Measurements from ENCODE around the gene USP30. TPM values are rescaled to one million over a fixed set of nuclear protein-coding genes. Genes with fewer than 3 reads are reported as not detected.
A peak's percentile ranks its signal among the peaks of the same experiment; 100 is the strongest.
"Not testable (repeated sequence)": the region's sequence is repeated elsewhere in the genome, so short reads cannot be mapped to it uniquely, and the experiment has no call there.

USP30 gene
- total and polyA plus RNA-seq, 4 donors: 6.5 to 17.9 (median 8.0) TPM

GRCh38 chr12:109053382-109054123 lies 1.2 kb downstream of the USP30 start:
- H3K4me1 ChIP-seq (ENCODE audit: control insufficient read depth in 5 of 5, insufficient read depth in 5 of 5, low read length in 5 of 5): peaks cover 0 to 11% (median 7%) of the 10 kb centered on the region in 5 donors
- DNase-seq (peak in 1 of 3 donors; percentile 2), ATAC-seq (ENCODE audit: insufficient read depth, low FRiP score) (no peak)
- peak overlapping the region; percentile 71 to 88 for H3K9ac ChIP-seq (ENCODE audit: insufficient read depth in 1 of 2, low read length in 2 of 2)
- peak overlapping the region; percentile 91 to 92 for H3K27ac ChIP-seq (ENCODE audit: low read depth in 1 of 2, low read length in 1 of 2)
- no peak for TF ChIP-seq CTCF (IDR thresholded peaks at IDR 0.05; ENCODE audit: control extremely low read depth, extremely low read depth)
- peaks cover 0 to 10% (median 3%) of the 10 kb centered on the region in 4 donors for H3K36me3 ChIP-seq (ENCODE audit: control insufficient read depth in 4 of 4, insufficient read depth in 4 of 4, low read length in 4 of 4)
- H3K27me3 ChIP-seq (ENCODE audit: control insufficient read depth in 3 of 3, insufficient read depth in 3 of 3, low read length in 2 of 3): no peaks in the 10 kb centered on the region
- 15% methylated on average over 9 of the region's 9 CpGs for WGBS, 2 donors
- H3K4me3 ChIP-seq: peak overlapping the region; percentile 86
- H3K9me3 ChIP-seq (ENCODE audit: control insufficient read depth in 4 of 4, insufficient read depth in 3 of 4, low read length in 3 of 4): no peaks in the 10 kb centered on the region

GRCh38 chr12:109054124-109054513 lies 1.7 kb downstream of the USP30 start:
- H3K27ac ChIP-seq (ENCODE audit: low read depth in 1 of 2, low read length in 1 of 2); H3K9me3 ChIP-seq (ENCODE audit: control insufficient read depth in 4 of 4, insufficient read depth in 3 of 4, low read length in 3 of 4); H3K27me3 ChIP-seq (ENCODE audit: control insufficient read depth in 3 of 3, insufficient read depth in 3 of 3, low read length in 2 of 3); H3K4me3 ChIP-seq; DNase-seq; ATAC-seq (ENCODE audit: insufficient read depth, low FRiP score): not testable (repeated sequence)
- Histone ChIP-seq H3K9ac (ENCODE audit: insufficient read depth in 1 of 2, low read length in 2 of 2) (peak overlapping the region in 1 of 2 donors; percentile 71), H3K36me3 (ENCODE audit: control insufficient read depth in 4 of 4, insufficient read depth in 4 of 4, low read length in 4 of 4) (peaks cover 0 to 13% (median 5%) of the 10 kb centered on the region in 4 donors), H3K4me1 (ENCODE audit: control insufficient read depth in 5 of 5, insufficient read depth in 5 of 5, low read length in 5 of 5) (peaks cover 0 to 11% (median 7%) of the 10 kb centered on the region in 5 donors)
- 75 to 89% methylated on average over 4 of the region's 4 CpGs for WGBS, 2 donors

DNA sequence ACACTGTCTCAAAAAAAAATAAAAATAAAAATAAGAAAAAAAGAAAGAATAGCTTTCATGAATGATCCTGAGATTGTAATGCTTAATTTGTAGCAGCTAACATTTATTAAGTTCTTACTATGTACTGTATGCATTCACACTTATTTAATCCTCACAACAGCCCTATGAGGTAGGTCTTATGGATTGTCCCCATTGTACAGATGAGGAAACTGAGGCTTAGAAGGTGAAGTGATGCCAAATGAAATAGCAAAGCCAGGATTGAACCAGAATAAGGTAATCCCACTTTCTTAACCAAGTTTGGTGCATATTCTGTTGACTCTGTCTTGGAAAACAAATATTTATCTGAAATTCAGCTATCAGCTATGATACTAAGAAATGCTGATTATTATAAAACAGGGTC lies 2.1 kb downstream of the USP30 start:
- no peak for TF ChIP-seq CTCF (IDR thresholded peaks at IDR 0.05; ENCODE audit: control extremely low read depth, extremely low read depth)
- H3K36me3 ChIP-seq (ENCODE audit: control insufficient read depth in 4 of 4, insufficient read depth in 4 of 4, low read length in 4 of 4): peaks cover 3 to 13% (median 5%) of the 10 kb centered on the region in 4 donors
- no peaks in the 10 kb centered on the region for H3K27me3 ChIP-seq (ENCODE audit: control insufficient read depth in 3 of 3, insufficient read depth in 3 of 3, low read length in 2 of 3)
- H3K4me1 ChIP-seq (ENCODE audit: control insufficient read depth in 5 of 5, insufficient read depth in 5 of 5, low read length in 5 of 5): peaks cover 0 to 11% (median 7%) of the 10 kb centered on the region in 5 donors
- no peak overlapping the region for H3K27ac ChIP-seq (ENCODE audit: low read depth in 1 of 2, low read length in 1 of 2)
- ATAC-seq (ENCODE audit: insufficient read depth, low FRiP score): no peak
- no peak overlapping the region for H3K4me3 ChIP-seq
- no peak for DNase-seq
- no peak overlapping the region for H3K9ac ChIP-seq (ENCODE audit: insufficient read depth in 1 of 2, low read length in 2 of 2)
- no peaks in the 10 kb centered on the region for H3K9me3 ChIP-seq (ENCODE audit: control insufficient read depth in 4 of 4, insufficient read depth in 3 of 4, low read length in 3 of 4)

DNA sequence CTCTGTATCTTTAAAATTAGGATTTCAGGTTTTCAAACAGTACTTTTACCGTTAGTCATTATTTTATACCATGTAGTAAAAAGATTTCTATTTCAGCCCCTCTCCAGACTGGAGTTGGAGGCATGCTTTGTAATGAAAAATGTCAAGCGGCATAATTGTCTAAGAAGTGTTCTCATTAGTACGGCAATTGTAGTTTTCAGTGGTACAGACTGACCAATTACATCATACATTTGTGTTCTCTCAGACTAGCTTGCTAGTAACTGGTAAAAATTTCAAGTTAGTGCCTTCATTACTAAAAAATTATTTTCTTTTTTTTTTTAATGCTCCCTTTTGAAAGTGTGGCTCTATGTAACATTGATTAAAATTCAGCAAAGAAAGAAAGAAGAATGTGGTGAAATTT lies 4.5 kb downstream of the USP30 start:
- TF ChIP-seq CTCF (IDR thresholded peaks at IDR 0.05; ENCODE audit: control extremely low read depth, extremely low read depth): no peak
- no peak for ATAC-seq (ENCODE audit: insufficient read depth, low FRiP score)

More for the DNA sequence above, 4.5 kb downstream of the USP30 start:
- no peak overlapping the region for H3K27ac ChIP-seq (ENCODE audit: low read depth in 1 of 2, low read length in 1 of 2)
- no peaks in the 10 kb centered on the region for H3K27me3 ChIP-seq (ENCODE audit: control insufficient read depth in 3 of 3, insufficient read depth in 3 of 3, low read length in 2 of 3)
- WGBS, 2 donors: 90 to 94% methylated on average over 3 of the region's 3 CpGs
- no peak for DNase-seq
- H3K9me3 ChIP-seq (ENCODE audit: control insufficient read depth in 4 of 4, insufficient read depth in 3 of 4, low read length in 3 of 4): no peaks in the 10 kb centered on the region
- H3K36me3 ChIP-seq (ENCODE audit: control insufficient read depth in 4 of 4, insufficient read depth in 4 of 4, low read length in 4 of 4): peaks cover 5 to 13% (median 6%) of the 10 kb centered on the region in 4 donors
- no peak overlapping the region for H3K4me3 ChIP-seq
- peaks cover 0 to 11% (median 7%) of the 10 kb centered on the region in 5 donors for H3K4me1 ChIP-seq (ENCODE audit: control insufficient read depth in 5 of 5, insufficient read depth in 5 of 5, low read length in 5 of 5)
- no peak overlapping the region for H3K9ac ChIP-seq (ENCODE audit: insufficient read depth in 1 of 2, low read length in 2 of 2)
